Peyer's patch (tissue), 4 donors: ENCODE measurements around the gene PLXDC1.

Source experiments
- POLR2A ChIP-seq, 2 donors: fragments of 450-650 bp; IDR thresholded peaks; one replicate each; pipeline ENCODE4 v1.5.1; 2017; ENCODE audit warnings: antibody characterized with exemption in 2 of 2, mild to moderate bottlenecking in 2 of 2, moderate library complexity in 2 of 2
- TF ChIP-seq, protein P1 (sequence below), 6 experiments: fragments of 450-650 bp in 4 of 6; fragments of 200-600 bp in 2 of 6; sonication (generic) in 1 of 6; IDR thresholded peaks; one replicate each; pipeline ENCODE4 v1.5.1; 2017 to 2019; ENCODE audit warnings: antibody characterized with exemption in 6 of 6, mild to moderate bottlenecking in 3 of 6, moderate library complexity in 1 of 6

DNA sequence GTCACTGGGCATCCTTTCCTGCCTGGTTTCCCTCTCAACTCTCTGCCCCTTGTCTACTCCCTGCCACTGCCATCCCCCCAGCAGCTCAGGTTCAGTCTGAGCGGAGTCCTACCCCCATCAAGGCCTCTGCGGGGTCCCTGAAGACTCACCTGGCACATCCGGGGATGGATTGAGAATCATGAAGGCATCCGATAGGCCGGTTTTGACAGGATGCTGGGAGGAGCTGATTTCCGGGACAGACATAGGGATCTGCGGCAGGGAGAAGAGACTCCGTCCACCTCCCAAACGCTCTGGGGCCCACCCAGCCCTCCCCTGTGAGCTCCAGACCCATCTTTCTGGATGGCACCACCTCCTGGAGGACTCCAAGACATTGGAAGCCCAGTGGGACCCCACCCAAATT lies 45.7 kb downstream of the PLXDC1 start:
- TF ChIP-seq, protein P1, sequence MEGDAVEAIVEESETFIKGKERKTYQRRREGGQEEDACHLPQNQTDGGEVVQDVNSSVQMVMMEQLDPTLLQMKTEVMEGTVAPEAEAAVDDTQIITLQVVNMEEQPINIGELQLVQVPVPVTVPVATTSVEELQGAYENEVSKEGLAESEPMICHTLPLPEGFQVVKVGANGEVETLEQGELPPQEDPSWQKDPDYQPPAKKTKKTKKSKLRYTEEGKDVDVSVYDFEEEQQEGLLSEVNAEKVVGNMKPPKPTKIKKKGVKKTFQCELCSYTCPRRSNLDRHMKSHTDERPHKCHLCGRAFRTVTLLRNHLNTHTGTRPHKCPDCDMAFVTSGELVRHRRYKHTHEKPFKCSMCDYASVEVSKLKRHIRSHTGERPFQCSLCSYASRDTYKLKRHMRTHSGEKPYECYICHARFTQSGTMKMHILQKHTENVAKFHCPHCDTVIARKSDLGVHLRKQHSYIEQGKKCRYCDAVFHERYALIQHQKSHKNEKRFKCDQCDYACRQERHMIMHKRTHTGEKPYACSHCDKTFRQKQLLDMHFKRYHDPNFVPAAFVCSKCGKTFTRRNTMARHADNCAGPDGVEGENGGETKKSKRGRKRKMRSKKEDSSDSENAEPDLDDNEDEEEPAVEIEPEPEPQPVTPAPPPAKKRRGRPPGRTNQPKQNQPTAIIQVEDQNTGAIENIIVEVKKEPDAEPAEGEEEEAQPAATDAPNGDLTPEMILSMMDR (IDR thresholded peaks at IDR 0.05) = no peak
- no peak for TF ChIP-seq POLR2A (IDR thresholded peaks at IDR 0.05)
